ENCODE data around the gene LMNA.

DNA sequence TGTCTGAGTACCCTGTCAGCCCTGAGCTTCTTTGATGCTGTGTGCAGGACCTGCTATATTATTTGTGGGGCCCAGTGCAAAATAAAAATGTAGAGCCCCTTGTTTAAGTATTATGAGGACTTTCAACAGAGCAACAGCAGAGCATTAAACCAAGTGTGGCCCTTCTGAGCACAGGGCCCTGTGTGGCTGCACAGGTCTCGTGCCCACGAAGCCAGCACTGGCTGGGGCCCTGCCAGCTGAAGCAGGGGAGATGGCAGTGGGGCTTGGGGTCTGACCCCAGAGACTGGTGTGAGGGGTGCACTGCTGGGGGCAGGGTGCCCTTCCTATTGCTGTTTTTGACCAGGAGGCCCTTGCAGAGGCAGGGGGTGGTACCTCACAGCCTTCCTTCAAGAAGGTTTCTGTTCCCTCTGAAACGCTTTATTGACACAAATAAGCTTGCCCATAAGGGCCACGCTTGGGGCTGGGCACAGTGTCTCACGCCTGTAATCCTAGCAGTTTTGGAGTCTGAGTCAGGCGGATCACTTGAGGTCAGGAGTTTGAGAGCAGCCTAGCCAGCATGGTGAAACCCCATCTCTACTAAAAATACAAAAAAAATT lies 36.7 kb downstream of the LMNA start:
- TF ChIP-seq CTCF (IDR thresholded peaks at IDR 0.05) (no peak), POLR2A (IDR thresholded peaks at IDR 0.05) (no peak)
